ENCODE data around the gene SMIM29.

GRCh38 chr6:34267746-34268145 lies 18.9 kb upstream of the SMIM29 start:
- TF ChIP-seq, protein P1, sequence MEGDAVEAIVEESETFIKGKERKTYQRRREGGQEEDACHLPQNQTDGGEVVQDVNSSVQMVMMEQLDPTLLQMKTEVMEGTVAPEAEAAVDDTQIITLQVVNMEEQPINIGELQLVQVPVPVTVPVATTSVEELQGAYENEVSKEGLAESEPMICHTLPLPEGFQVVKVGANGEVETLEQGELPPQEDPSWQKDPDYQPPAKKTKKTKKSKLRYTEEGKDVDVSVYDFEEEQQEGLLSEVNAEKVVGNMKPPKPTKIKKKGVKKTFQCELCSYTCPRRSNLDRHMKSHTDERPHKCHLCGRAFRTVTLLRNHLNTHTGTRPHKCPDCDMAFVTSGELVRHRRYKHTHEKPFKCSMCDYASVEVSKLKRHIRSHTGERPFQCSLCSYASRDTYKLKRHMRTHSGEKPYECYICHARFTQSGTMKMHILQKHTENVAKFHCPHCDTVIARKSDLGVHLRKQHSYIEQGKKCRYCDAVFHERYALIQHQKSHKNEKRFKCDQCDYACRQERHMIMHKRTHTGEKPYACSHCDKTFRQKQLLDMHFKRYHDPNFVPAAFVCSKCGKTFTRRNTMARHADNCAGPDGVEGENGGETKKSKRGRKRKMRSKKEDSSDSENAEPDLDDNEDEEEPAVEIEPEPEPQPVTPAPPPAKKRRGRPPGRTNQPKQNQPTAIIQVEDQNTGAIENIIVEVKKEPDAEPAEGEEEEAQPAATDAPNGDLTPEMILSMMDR (IDR thresholded peaks at IDR 0.05), result no peak
- no peak for TF ChIP-seq ZFX (IDR thresholded peaks at IDR 0.05; ENCODE audit: borderline replicate concordance)

Data from 22Rv1 (cell line).